SKM-1 (cell line): ENCODE results near the gene TCOF1.
A peak's percentile ranks its signal among the peaks of the same experiment; 100 is the strongest.

ENCODE experiments used
- DNase-seq: peaks from one replicate; lab custom pipeline; 2025; ENCODE audit not compliant: unreplicated experiment; lab: John Stamatoyannopoulos, UW

TCOF1 gene

GRCh38 chr5:150350524-150351344, 6.8 kb upstream of the TCOF1 start:
- peak; percentile 49 for DNase-seq

DNA sequence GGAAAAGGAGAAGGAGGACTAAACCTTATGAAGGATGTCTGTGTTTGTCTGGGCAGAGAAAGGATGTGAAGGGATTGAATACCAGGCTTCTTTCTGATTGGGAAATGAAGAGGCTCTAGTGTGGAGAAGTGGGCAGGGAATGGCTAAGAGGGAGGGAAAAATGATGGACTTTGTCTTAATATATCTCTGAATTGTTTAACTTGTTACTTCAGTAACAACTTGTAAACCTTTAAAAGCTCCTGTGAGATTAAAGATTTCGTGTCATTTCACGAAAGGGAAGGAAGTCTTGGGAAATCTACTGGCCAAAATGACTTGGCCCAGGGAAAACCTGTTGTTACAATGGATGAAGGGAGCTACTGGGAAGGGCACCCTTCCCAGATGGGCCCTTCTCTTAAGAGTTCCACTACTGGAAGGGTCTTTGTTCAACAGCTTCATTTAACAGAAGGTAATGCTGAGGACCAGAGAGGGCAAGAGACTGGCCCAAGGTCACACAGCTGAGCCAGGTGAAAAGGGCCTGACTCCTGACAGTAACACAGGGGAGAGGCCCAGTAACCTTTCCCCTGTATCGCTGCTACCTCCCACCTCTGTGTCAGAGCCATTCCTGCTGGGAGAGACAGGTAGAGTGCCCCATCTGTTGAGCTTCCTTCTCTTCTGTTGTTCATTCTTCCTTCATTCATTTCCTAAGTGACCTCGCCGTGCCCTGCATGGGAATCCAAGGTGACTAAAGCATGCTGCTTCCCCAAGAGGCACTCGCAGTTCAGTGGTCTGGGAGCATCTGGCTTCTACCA, 5.1 kb upstream of the TCOF1 start:
- no peak for DNase-seq

DNA sequence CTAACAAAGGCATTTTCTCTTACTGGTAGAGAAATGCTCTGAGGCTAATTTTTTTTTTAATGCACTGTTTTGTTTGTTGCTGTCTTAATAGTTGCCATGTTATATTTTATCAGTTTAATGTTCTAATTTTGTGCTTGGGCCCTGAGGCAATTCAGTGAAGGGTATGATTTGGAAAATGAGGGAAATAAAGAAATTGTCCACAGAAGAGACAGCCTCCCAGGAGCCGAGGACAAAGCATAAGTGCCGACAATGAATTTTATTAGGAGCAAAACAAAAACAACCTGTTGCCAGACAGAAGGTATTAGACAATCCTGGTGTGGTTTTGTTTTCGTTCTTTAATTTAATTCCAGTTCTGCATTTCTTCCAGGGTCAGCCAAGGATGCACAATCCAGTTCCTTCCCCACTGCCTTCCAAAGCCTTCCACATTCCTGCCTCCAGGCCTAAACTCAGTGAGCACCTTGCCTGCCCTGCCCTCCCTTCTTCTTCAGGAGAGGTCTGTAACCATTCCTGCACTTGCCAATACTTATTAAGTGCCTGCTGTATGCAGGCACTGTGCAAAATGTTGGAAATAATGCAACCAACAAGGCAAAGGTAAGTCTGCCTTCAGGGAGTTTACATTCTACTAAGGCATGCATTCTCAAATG, 4.3 kb upstream of the TCOF1 start:
- no peak for DNase-seq

GRCh38 chr5:150355791-150356190, 1.7 kb upstream of the TCOF1 start:
- DNase-seq = no peak

- no peak for DNase-seq
Measured at GRCh38 chr5:150356575-150357294, 762 bp upstream of the TCOF1 start.

GRCh38 chr5:150358261-150359095, 981 bp downstream of the TCOF1 start:
- DNase-seq = no peak

GRCh38 chr5:150361301-150361700, 3.8 kb downstream of the TCOF1 start:
- DNase-seq = no peak

DNA sequence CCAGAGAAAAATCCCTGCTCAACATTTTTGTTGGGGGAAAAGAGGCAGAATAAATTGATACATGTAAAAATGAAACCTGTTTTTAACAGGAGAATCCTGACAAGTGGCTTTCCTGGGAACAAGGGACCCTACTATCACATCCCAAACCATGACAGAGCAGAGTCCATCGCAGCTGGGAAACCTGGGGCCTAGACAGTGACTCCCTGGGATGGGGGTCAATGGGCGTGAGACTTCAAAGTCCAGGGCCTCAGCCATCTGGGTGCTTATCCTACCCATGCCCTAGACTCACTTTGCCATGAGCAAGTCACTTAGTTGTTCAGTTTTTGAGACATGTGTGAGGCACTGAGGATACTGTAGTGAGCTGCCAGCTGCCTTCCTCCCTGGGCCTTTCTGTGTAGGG, 5.7 kb downstream of the TCOF1 start:
- DNase-seq = no peak

DNA sequence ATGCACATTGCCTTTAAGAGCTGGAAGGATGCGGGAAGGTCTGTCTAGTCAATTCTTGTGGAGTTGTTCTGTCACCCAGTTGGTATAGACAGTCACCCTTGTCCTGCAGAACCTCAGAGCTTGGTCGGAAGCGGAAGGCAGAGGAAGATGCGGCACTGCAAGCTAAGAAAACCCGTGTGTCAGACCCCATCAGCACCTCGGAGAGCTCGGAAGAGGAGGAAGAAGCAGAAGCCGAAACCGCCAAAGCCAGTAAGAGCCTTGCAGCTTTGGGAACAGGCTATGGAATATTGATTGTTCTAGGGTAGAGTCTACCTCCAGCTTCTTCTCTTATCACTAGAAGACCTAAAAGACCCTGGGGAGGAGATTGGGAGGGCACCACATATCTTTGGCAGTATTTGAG, 6.5 kb downstream of the TCOF1 start:
- no peak for DNase-seq

- no peak for DNase-seq
Measured at GRCh38 chr5:150368526-150368925, 11.0 kb downstream of the TCOF1 start.

DNA sequence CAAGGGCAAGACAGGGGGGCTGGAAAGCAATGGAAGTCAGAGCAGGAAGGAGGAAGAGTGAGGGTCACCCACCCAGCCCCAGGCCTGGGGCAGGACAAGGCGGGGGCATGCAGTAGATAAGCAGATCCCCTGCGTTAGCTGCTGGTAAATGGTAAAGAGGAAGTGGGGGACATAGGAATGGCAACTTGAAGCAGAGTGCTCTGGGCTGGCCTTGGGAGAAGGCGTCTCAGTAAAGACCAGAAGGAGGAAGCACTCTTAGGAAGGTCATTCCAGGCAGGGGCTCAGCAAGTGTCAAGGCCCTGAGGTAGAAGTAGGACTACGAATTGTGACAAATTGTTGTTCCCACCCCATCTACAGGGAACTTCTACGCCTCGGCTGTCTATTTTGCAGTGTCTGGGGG, 15.1 kb downstream of the TCOF1 start:
- DNase-seq = no peak

DNA sequence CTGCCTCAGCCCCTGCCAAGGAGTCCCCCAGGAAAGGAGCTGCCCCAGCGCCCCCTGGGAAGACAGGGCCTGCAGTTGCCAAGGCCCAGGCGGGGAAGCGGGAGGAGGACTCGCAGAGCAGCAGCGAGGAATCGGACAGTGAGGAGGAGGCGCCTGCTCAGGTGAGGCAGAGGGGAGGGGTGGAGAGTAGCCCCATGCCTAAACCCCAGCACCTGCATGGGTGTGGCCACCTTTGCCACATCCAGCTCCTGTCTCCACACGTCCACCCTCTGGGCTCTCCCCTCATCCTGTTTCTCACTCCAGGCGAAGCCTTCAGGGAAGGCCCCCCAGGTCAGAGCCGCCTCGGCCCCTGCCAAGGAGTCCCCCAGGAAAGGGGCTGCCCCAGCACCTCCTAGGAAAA, 17.2 kb downstream of the TCOF1 start:
- DNase-seq = no peak

DNA sequence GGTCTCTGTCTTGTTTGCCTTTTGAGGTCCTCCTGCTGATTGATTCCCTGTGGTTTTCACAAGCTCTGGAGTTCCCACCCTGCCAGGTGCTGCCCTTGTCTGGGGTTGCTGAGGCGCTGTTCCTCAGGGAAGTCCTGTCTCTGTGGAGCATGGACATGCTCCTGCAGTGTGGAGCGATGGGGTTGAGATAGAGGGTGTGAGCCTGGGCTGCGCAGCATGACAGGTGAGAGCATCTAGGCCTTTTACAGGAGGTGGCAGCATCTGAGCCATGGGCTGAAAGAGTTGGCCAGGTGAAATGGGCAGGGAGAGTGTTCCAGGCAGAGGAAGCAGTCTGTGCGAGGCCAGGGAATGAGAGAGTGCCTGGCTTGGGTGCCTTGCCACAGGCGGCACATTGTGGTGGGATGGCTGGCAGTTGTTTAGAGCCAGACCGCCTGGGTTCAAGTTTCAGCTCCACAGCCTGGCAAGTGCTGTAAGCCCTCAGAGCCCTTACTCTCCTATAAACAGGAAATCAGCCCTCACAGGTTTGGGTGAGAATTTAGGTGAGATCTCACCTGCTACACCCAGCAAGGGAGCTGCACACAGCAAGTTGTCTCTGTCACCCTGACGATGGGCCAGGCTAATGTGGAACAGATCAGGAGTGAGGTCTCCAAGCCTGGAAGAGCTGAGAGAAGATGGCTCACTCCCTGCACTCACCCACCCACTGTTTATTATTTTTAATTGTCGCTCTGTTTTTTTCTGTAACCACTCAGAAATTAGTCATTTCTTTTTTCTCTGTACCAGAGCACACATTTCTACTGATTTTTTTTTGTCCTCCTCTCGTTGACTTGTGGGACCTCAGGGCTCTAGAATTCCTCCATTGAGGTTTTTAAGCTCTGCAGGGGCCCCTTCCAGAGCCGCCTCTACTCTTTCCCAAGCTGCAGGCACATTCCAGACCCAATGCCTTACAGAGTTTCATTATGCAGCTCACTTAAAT, 19.6 kb downstream of the TCOF1 start:
- DNase-seq = no peak

GRCh38 chr5:150377964-150378694, 20.6 kb downstream of the TCOF1 start:
- no peak for DNase-seq

DNA sequence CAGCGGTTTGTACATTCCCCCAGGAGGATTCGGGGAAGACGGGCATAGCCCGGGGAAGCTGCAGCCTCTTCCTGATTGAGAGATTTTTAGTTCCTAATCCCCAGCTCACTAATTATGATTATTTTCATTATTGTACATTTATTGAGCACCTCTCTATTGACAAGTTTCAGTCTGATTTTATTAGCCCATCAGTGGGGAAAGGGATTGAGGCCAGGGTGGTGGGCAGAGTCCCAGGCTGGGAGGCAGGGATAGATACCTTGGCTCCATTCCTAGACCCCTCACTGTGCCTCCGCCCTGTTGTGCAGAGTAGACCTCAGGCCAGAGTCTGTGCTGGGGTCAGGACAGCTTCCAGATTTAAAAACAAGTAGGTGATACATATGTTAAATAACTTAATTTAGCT, 27.2 kb downstream of the TCOF1 start:
- no peak for DNase-seq

GRCh38 chr5:150386024-150386855, 28.7 kb downstream of the TCOF1 start:
- no peak for DNase-seq

DNA sequence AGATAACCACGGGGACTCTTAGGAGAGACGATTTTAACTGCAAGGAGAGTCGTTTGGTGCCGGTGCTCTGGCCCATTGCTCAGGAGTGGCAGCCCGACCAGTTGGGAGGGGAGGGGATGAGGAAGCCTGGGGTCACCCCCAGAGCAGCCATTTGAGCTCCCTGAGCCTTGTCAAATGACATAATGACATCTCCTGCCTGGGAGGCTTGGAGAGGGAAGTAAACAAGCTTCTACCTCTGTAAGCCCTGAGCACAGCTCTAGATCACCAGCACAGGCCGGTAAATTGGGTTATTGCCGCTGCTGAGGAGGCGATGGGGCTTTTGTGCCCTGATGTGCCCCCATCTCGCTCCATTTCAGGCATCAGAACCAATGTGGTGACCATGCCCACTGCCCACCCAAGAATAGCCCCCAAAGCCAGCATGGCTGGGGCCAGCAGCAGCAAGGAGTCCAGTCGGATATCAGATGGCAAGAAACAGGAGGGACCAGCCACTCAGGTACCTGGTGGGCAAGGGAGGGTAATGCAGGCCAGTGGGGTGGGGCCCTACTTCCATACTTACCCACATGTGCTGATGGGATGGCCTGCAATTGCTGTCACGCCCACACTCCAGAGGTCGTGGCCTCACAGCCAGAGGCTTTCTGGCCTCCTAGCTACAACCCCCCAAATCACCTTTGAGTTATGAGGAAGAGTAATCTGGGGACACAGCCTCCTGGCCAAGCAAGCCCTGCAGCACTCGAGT, 32.2 kb downstream of the TCOF1 start:
- DNase-seq = no peak
